Endothelial cell of umbilical vein (primary cell): Measurements from ENCODE around the gene MED12. TPM values are rescaled to one million over a fixed set of nuclear protein-coding genes. Genes with fewer than 3 reads are reported as not detected.

ENCODE experiments used
- BruUV-seq: library from RNA; stranded (reverse); fragments of 400-500 nt; replicated peaks from 2 replicates; lab custom pipeline; 2021; lab: Mats Ljungman, UMichigan
- CTCF ChIA-PET: fragments of 300-600, 350-600 bp; sonication (Branson Sonifier 250); formaldehyde crosslinking; loops from one replicate; lab custom pipeline; 2021; ENCODE audit warnings: antibody characterized with exemption, inconsistent platforms; lab: Charles Lee
- POLR2A ChIA-PET: fragments of 300-600, 350-600 bp; sonication (Branson Sonifier 250); formaldehyde crosslinking; loops from one replicate; lab custom pipeline; 2021; ENCODE audit warnings: antibody characterized with exemption, inconsistent platforms; lab: Charles Lee
- DNase-seq: peaks from one replicate; pipeline ENCODE4 v3.0.0-alpha.2; 2011; ENCODE audit warnings: low read depth, low spot score
- FAIRE-seq: peaks from 2 replicates; lab custom pipeline; 2011; peaks lifted over from hg19 to GRCh38; lab: Jason Lieb, UNC
- H2AFZ ChIP-seq: 2 replicates; pipeline ENCODE4 v1.6.0; 2012; ENCODE audit warnings: low read depth, low read length, control low read depth, inconsistent platforms
- H3K27ac ChIP-seq: 2 replicates; pipeline ENCODE4 v1.5.1; 2011; ENCODE audit warnings: low read depth, mild to moderate bottlenecking, control low read depth, low read length, moderate library complexity; ENCODE audit not compliant: insufficient read depth
- H3K27me3 ChIP-seq, 2 experiments: 2 replicates each; pipeline versions ENCODE4 v1.6.0 to v1.6.1; 2011; ENCODE audit warnings: low read length in 2 of 2, mixed read lengths in 1 of 2; ENCODE audit not compliant: control insufficient read depth in 2 of 2, insufficient read depth in 2 of 2
- H3K36me3 ChIP-seq, 2 experiments: 2 replicates in 1 of 2; 3 replicates in 1 of 2; pipeline ENCODE4 v1.5.1; 2011; ENCODE audit warnings: low read length in 2 of 2, mild to moderate bottlenecking in 1 of 2, moderate library complexity in 1 of 2; ENCODE audit not compliant: control insufficient read depth in 2 of 2, insufficient read depth in 2 of 2; ENCODE audit errors: extremely low read depth in 1 of 2
- H3K4me1 ChIP-seq: 3 replicates; pipeline ENCODE4 v1.5.1; 2011; ENCODE audit warnings: mild to moderate bottlenecking, low read length; ENCODE audit not compliant: control insufficient read depth, insufficient read depth; ENCODE audit errors: extremely low read depth
- H3K4me2 ChIP-seq: 2 replicates; pipeline ENCODE4 v1.6.1; 2011; ENCODE audit warnings: low read length, control low read depth, mixed read lengths; ENCODE audit not compliant: insufficient read depth
- H3K4me3 ChIP-seq, 3 experiments: fragments of 200-600 bp in 1 of 3; sonication (generic), shearing (Covaris generic) in 1 of 3; replicated peaks in 1 of 3; 2 replicates each; pipeline ENCODE4 v1.5.1; 2011 to 2016; ENCODE audit warnings: control low read depth in 3 of 3, low read length in 3 of 3, mild to moderate bottlenecking in 2 of 3, inconsistent platforms in 1 of 3, low read depth in 1 of 3, moderate library complexity in 1 of 3; ENCODE audit not compliant: insufficient read depth in 1 of 3
- H3K79me2 ChIP-seq: 2 replicates; pipeline ENCODE4 v1.6.0; 2012; ENCODE audit warnings: low read length, inconsistent platforms; ENCODE audit not compliant: control insufficient read depth, insufficient read depth
- H3K9ac ChIP-seq: replicated peaks from 2 replicates; pipeline ENCODE3; 2011; ENCODE audit warnings: low read length, control low read depth; ENCODE audit not compliant: insufficient read depth; ENCODE audit errors: extremely low read depth
- H3K9me1 ChIP-seq: replicated peaks from 3 replicates; pipeline ENCODE4 v1.6.0; 2011; ENCODE audit warnings: mild to moderate bottlenecking, low read length; ENCODE audit not compliant: control insufficient read depth, insufficient read depth; ENCODE audit errors: extremely low read depth
- H3K9me3 ChIP-seq: replicated peaks from 2 replicates; pipeline ENCODE4 v1.5.1; 2012; ENCODE audit warnings: low read length, inconsistent platforms; ENCODE audit not compliant: control insufficient read depth, insufficient read depth
- H4K20me1 ChIP-seq: replicated peaks from 2 replicates; pipeline ENCODE3; 2011; ENCODE audit warnings: mild to moderate bottlenecking, low read length; ENCODE audit not compliant: control insufficient read depth, insufficient read depth; ENCODE audit errors: extremely low read depth
- EZH2 ChIP-seq: IDR thresholded peaks from 2 replicates; pipeline ENCODE4 v1.6.1; 2012; ENCODE audit warnings: borderline replicate concordance, low read depth, mild to moderate bottlenecking, moderate library complexity, low read length, inconsistent platforms; ENCODE audit not compliant: severe bottlenecking
- FOS ChIP-seq: IDR thresholded peaks from 2 replicates; pipeline ENCODE4 v1.6.1; 2011; ENCODE audit warnings: mild to moderate bottlenecking, low read length, moderate library complexity, borderline replicate concordance; ENCODE audit not compliant: insufficient read depth
- GATA2 ChIP-seq: IDR thresholded peaks from 2 replicates; pipeline ENCODE4 v1.7.0; 2011; ENCODE audit warnings: low read depth, mild to moderate bottlenecking, moderate library complexity, mixed read lengths, low read length; ENCODE audit not compliant: insufficient read length, insufficient read depth
- JUN ChIP-seq: IDR thresholded peaks from 2 replicates; pipeline ENCODE4 v1.6.1; 2011; ENCODE audit warnings: borderline replicate concordance, low read depth; ENCODE audit not compliant: insufficient read length, insufficient read depth
- MAX ChIP-seq: IDR thresholded peaks from 2 replicates; pipeline ENCODE4 v1.6.1; 2011; ENCODE audit not compliant: insufficient read depth, insufficient read length
- MYC ChIP-seq: IDR thresholded peaks from one replicate; pipeline ENCODE4 v1.6.1; 2011; ENCODE audit warnings: mild to moderate bottlenecking, low read depth, low read length
- POLR2AphosphoS5 ChIP-seq: IDR thresholded peaks from 2 replicates; pipeline ENCODE4 v1.6.1; 2012; ENCODE audit warnings: low read depth, mild to moderate bottlenecking, control low read depth, low read length, moderate library complexity; ENCODE audit not compliant: insufficient read depth
- dilution Hi-C: fragments of 300-500 bp; cut with MboI; formaldehyde crosslinking; loops from one replicate; pipeline ENCODE4 v1.15.0; 2019; ENCODE audit warnings: low sequenced_read_pairs; ENCODE audit not compliant: extremely low pct_ligation_motif_present
- intact Hi-C: fragments of 100-400 bp; cut with micrococcal nuclease; formaldehyde crosslinking; loops from one replicate; pipeline ENCODE4 v1.10.0; 2022
- polyA plus RNA-seq, 4 experiments: library from polyadenylated mRNA; depleted of rRNA in 3 of 4; stranded (reverse) in 3 of 4; unstranded in 1 of 4; fragments of >200 nt; gene quantifications; 2 replicates each; pipeline versions ENCODE4 v1.2.1 to v1.2.3, GENCODE V29; 2011 to 2012; ENCODE audit warnings: missing spikeins in 1 of 4
- total RNA-seq: library from RNA; stranded (reverse); gene quantifications from 2 replicates; pipeline ENCODE4 v1.2.3, GENCODE V29; 2021

MED12 gene
- total and polyA plus RNA-seq, 2 donors (not counting 3 experiments of a cell fraction or from before 2014, with no cell fraction given) = 28.1 to 65.3 TPM

GRCh38 chrX:71107245-71107644, 11.2 kb upstream of the MED12 start:
- FAIRE-seq (no peak), DNase-seq (no peak)
- TF ChIP-seq MYC = no peak
- TF ChIP-seq GATA2 = no peak
- H3K4me3 ChIP-seq = no peak overlapping the region
- POLR2A ChIA-PET = no interaction called here
- no peaks in the 10 kb centered on the region for H4K20me1 ChIP-seq
- dilution Hi-C loops = no loop called here
- H2AFZ ChIP-seq = no peak overlapping the region
- H3K4me1 ChIP-seq = no peaks in the 10 kb centered on the region
- H3K36me3 ChIP-seq = no peaks in the 10 kb centered on the region
- intact Hi-C loops = no loop called here
- no peaks in the 10 kb centered on the region for H3K79me2 ChIP-seq
- H3K9me3 ChIP-seq = no peaks in the 10 kb centered on the region
- H3K9me1 ChIP-seq = no peaks in the 10 kb centered on the region
- CTCF ChIA-PET = no interaction called here
- no peak overlapping the region for H3K9ac ChIP-seq
- no peak overlapping the region for H3K4me2 ChIP-seq
- H3K27ac ChIP-seq = no peak overlapping the region
- peaks cover 2 to 3% of the 10 kb centered on the region in 2 experiments for H3K27me3 ChIP-seq
- no TSS peak for BruUV-seq

- H3K9ac ChIP-seq = no peak overlapping the region
- no peak overlapping the region for H2AFZ ChIP-seq
- H3K9me3 ChIP-seq = no peaks in the 10 kb centered on the region
- H3K4me3 ChIP-seq = no peak overlapping the region
- no peak for FAIRE-seq
- dilution Hi-C loops = no loop called here
- no TSS peak for BruUV-seq
- no peak overlapping the region for H3K27ac ChIP-seq
- no peak for TF ChIP-seq FOS
- no peak for TF ChIP-seq JUN
- TF ChIP-seq POLR2AphosphoS5 = no peak
- TF ChIP-seq MYC = no peak
- TF ChIP-seq GATA2 = no peak
- no peak for TF ChIP-seq EZH2
- no peak for TF ChIP-seq MAX
- H3K9me1 ChIP-seq = no peaks in the 10 kb centered on the region
- POLR2A ChIA-PET = no interaction called here
- no peaks in the 10 kb centered on the region for H3K4me1 ChIP-seq
- intact Hi-C loops = no loop called here
- no peaks in the 10 kb centered on the region for H4K20me1 ChIP-seq
- H3K79me2 ChIP-seq = no peaks in the 10 kb centered on the region
- no peak overlapping the region for H3K4me2 ChIP-seq
- H3K27me3 ChIP-seq = peaks cover 2 to 3% of the 10 kb centered on the region in 2 experiments
- DNase-seq = no peak
- no peaks in the 10 kb centered on the region for H3K36me3 ChIP-seq
- CTCF ChIA-PET = no interaction called here
These were observed 10.5 kb upstream of the MED12 start for GRCh38 chrX:71107762-71108360.
